HepG2 (cell line): ENCODE measurements around the gene TRMT1. TPM values are rescaled to one million over a fixed set of nuclear protein-coding genes. Genes with fewer than 3 reads are reported as not detected.

ENCODE experiments used
- ATAC-seq: fragments of 200-7000 bp; cut with Tn5 transposase; 3 replicates; pipeline ENCODE4 v1.9.1; 2020; ENCODE audit warnings: mild to moderate bottlenecking, moderate library complexity
- BruUV-seq: library from RNA; stranded (reverse); fragments of 400-500 nt; replicated peaks from 2 replicates; lab custom pipeline; 2021; lab: Mats Ljungman, UMichigan
- CTCF ChIA-PET: fragments of 300-600 bp; formaldehyde crosslinking; extraction: SDS; loops from one replicate; lab custom pipeline; 2021; ENCODE audit warnings: low total read pairs, inconsistent platforms, low intra/inter-chr PET ratio; lab: Yijun Ruan, JAX
- POLR2A ChIA-PET: fragments of 350-600 bp; sonication (Branson Sonifier 250); formaldehyde crosslinking; loops from one replicate; lab custom pipeline; 2020; ENCODE audit warnings: antibody characterized with exemption, inconsistent platforms; lab: Yijun Ruan, JAX
- DNase-seq: peaks from one replicate; pipeline ENCODE4 v3.0.0-alpha.2; 2015; ENCODE audit warnings: low spot score
- FAIRE-seq: peaks from 3 replicates; lab custom pipeline; 2011; peaks lifted over from hg19 to GRCh38; lab: Jason Lieb, UNC
- H2AFZ ChIP-seq: one replicate; pipeline ENCODE4 v1.6.1; 2011; ENCODE audit warnings: low read length, inconsistent platforms
- H3K27ac ChIP-seq: fragments of 300-600 bp; 3 replicates; pipeline ENCODE4 v1.8.0; 2011; ENCODE audit warnings: mixed run types, mild to moderate bottlenecking, mixed read lengths, low read length, inconsistent platforms; ENCODE audit not compliant: insufficient read depth; ENCODE audit errors: extremely low read length
- H3K27me3 ChIP-seq, 2 experiments: fragments of 200-600 bp in 1 of 2; 2 replicates in 1 of 2; 3 replicates in 1 of 2; pipeline versions ENCODE4 v1.6.0 to v1.8.0; 2011; ENCODE audit warnings: low read length in 2 of 2, mild to moderate bottlenecking in 2 of 2, moderate library complexity in 2 of 2, inconsistent platforms in 1 of 2; ENCODE audit not compliant: insufficient read depth in 2 of 2, control insufficient read depth in 1 of 2
- H3K36me3 ChIP-seq, 2 experiments: fragments of 200-600 bp in 1 of 2; replicated peaks in 1 of 2; 2 replicates in 1 of 2; 3 replicates in 1 of 2; pipeline versions ENCODE4 v1.5.1 to v1.8.0; 2011; ENCODE audit warnings: low read length in 2 of 2, inconsistent platforms in 1 of 2; ENCODE audit not compliant: insufficient read depth in 2 of 2, control insufficient read depth in 1 of 2
- H3K4me1 ChIP-seq: 2 replicates; pipeline ENCODE4 v1.5.1; 2012; ENCODE audit warnings: low read length, inconsistent platforms; ENCODE audit not compliant: insufficient read depth
- H3K4me2 ChIP-seq: 2 replicates; pipeline ENCODE4 v1.6.0; 2011; ENCODE audit warnings: low read depth, low read length, inconsistent platforms
- H3K4me3 ChIP-seq, 3 experiments: fragments of 200-600 bp in 1 of 3; sonication (generic), shearing (Covaris generic) in 1 of 3; replicated peaks in 1 of 3; 2 replicates each; pipeline ENCODE4 v1.5.1; 2011 to 2016; ENCODE audit warnings: low read length in 3 of 3, inconsistent platforms in 2 of 3, low read depth in 2 of 3, mild to moderate bottlenecking in 2 of 3, control low read depth in 1 of 3, mixed read lengths in 1 of 3; ENCODE audit not compliant: insufficient read depth in 1 of 3
- H3K79me2 ChIP-seq: one replicate; pipeline ENCODE4 v1.6.1; 2011; ENCODE audit warnings: low read length, inconsistent platforms; ENCODE audit not compliant: insufficient read depth
- H3K9ac ChIP-seq: 2 replicates; pipeline ENCODE4 v1.6.0; 2011; ENCODE audit warnings: mild to moderate bottlenecking, low read depth, low read length, inconsistent platforms; ENCODE audit not compliant: insufficient read depth
- H3K9me3 ChIP-seq: 2 replicates; pipeline ENCODE4 v1.5.1; 2012; ENCODE audit warnings: mild to moderate bottlenecking, low read length
- H4K20me1 ChIP-seq: 2 replicates; pipeline ENCODE4 v1.6.0; 2011; ENCODE audit warnings: inconsistent platforms, mild to moderate bottlenecking, low read length, moderate library complexity; ENCODE audit not compliant: insufficient read depth
- ASH2L ChIP-seq: fragments of 300-600, 200-600 bp; sonication (generic); IDR thresholded peaks from 2 replicates; pipeline ENCODE4 v1.7.0; 2017; ENCODE audit warnings: low read depth, mild to moderate bottlenecking, moderate library complexity, mixed read lengths, low read length; ENCODE audit not compliant: insufficient read length
- CBFB ChIP-seq: sonication (generic); formaldehyde crosslinking; IDR thresholded peaks from 2 replicates; pipeline ENCODE4 v1.4.0; 2020; ENCODE audit warnings: missing genetic modification reagents
- ERF ChIP-seq: IDR thresholded peaks from 2 replicates; pipeline ENCODE4 v1.6.1; 2018; ENCODE audit warnings: missing biosample characterization, missing genetic modification reagents
- ISX ChIP-seq: sonication (generic); formaldehyde crosslinking; conservative IDR thresholded peaks from 2 replicates; pipeline ENCODE4 v1.5.0; 2020; ENCODE audit warnings: missing genetic modification reagents
- SMARCE1 ChIP-seq: fragments of 450-650 bp; IDR thresholded peaks from 2 replicates; pipeline ENCODE4 v1.6.1; 2017; ENCODE audit warnings: borderline replicate concordance
- ZNF3 ChIP-seq: IDR thresholded peaks from 2 replicates; pipeline ENCODE4 v1.7.0; 2017; ENCODE audit warnings: inconsistent platforms
- WGBS: methylation state at CpG from one replicate; pipeline ENCODE4 v1.1.6; 2017; ENCODE audit warnings: low lambda C conversion rate; 5-methylcytosine and 5-hydroxymethylcytosine counted together
- in situ Hi-C: cut with HindIII; loops from 2 replicates; pipeline ENCODE4 v1.10.0; 2017; ENCODE audit warnings: low pct_unique_long_range_greater_than_20kb; ENCODE audit not compliant: extremely low pct_ligation_motif_present
- intact Hi-C: fragments of 100-400 bp; cut with micrococcal nuclease; formaldehyde crosslinking; loops from one replicate; pipeline ENCODE4 v1.10.0; 2022; ENCODE audit not compliant: unreplicated experiment
- polyA plus RNA-seq, 8 experiments: library from polyadenylated mRNA; depleted of rRNA in 3 of 8; stranded (reverse) in 7 of 8; unstranded in 1 of 8; fragments of >200 nt; fragmentation: Illumina TruSeq in 4 of 8; extraction: Trizol in 4 of 8; gene quantifications; 2 replicates each; pipeline versions ENCODE4 v1.2.1 to v1.2.3, GENCODE V29; 2011 to 2016; ENCODE audit warnings: low read depth in 4 of 8, missing spikeins in 1 of 8, mixed read lengths in 1 of 8; ENCODE audit not compliant: insufficient read depth in 1 of 8
- total RNA-seq, 5 experiments: library from RNA; depleted of rRNA; stranded (reverse); fragments of >200 nt; fragmentation: Illumina TruSeq; extraction: Trizol; gene quantifications; 2 replicates each; pipeline ENCODE4 v1.2.3, GENCODE V29; 2016; ENCODE audit warnings: low read depth in 1 of 5
- TF ChIP-seq, protein P1 (sequence below): sonication (generic); formaldehyde crosslinking; IDR thresholded peaks from 2 replicates; pipeline ENCODE4 v1.8.1; 2023; ENCODE audit warnings: missing genetic modification reagents, mild to moderate bottlenecking, borderline replicate concordance
- TF ChIP-seq, protein P2 (sequence below): sonication (generic); formaldehyde crosslinking; IDR thresholded peaks from 2 replicates; pipeline ENCODE4 v1.4.0; 2020; ENCODE audit warnings: missing genetic modification reagents

Gene TRMT1
- total and polyA plus RNA-seq, 2 of the 13 experiments (the other 11 are each of a cell fraction or from before 2014, with no cell fraction given), result 35.5 to 44.1 TPM

DNA sequence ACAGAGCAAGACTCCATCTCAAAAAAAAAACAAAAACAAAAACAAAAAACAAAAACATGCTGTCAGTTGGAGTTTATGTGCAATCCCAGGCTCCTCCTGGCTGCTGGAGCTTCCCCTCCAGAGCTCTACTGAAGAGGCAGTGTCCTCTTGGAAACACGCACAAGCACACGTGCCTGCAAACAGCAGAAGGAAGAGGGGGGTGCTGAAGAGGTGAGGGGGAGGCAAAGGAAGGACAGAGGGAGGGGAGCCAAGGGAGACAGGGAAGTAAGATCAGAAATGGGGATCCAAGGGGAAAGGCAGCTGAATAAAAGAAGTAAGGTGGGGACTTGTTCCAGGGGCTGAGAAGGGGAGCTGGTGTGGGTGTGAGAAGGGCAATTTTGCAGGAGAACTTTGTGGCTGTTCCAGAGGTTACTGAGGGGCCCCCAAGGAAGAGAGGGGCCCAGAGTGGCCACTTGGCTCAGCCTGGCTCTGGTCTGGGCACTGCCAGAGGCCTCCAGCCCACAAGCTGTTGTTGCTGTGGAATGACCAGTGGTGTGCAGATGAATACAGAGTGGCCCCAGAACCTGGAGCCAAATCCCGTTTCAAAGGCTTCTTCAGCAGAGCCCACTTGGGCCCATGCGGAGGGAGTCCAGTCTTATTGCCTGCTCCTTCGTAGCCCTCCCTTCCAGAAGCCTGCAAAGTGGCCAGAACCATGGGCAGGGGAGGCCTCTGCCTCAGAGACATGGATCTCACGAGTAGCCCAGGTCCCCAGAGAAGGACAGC is 48.3 kb downstream of the TRMT1 start:
- ChIA-PET POLR2A (no interaction called here), CTCF (no interaction called here)
- H3K4me3 ChIP-seq, result no peak overlapping the region
- BruUV-seq, result no TSS peak
- H3K9ac ChIP-seq, result no peak overlapping the region
- H3K9me3 ChIP-seq, result no peaks in the 10 kb centered on the region
- DNase-seq (no peak), ATAC-seq (no peak), FAIRE-seq (no peak)
- no peaks in the 10 kb centered on the region for H3K27me3 ChIP-seq
- H3K4me2 ChIP-seq, result no peak overlapping the region
- intact Hi-C loops, result no loop called here
- in situ Hi-C loops, result no loop called here
- H4K20me1 ChIP-seq, result no peaks in the 10 kb centered on the region
- peaks cover 1 to 11% of the 10 kb centered on the region in 2 experiments; a peak in 4 of 5 replicates for H3K36me3 ChIP-seq
- peaks cover 26% of the 10 kb centered on the region for H3K4me1 ChIP-seq
- H2AFZ ChIP-seq, result no peak overlapping the region
- TF ChIP-seq ERF (no peak), ZNF3 (no peak), CBFB (CRISPR knock-in tag) (no peak)
- TF ChIP-seq, protein P1, sequence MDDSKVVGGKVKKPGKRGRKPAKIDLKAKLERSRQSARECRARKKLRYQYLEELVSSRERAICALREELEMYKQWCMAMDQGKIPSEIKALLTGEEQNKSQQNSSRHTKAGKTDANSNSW, result no peak
- peaks cover 3% of the 10 kb centered on the region for H3K79me2 ChIP-seq
- H3K27ac ChIP-seq, result no peak overlapping the region
- WGBS, result 91% methylated on average over 2 of the region's 6 CpGs

DNA sequence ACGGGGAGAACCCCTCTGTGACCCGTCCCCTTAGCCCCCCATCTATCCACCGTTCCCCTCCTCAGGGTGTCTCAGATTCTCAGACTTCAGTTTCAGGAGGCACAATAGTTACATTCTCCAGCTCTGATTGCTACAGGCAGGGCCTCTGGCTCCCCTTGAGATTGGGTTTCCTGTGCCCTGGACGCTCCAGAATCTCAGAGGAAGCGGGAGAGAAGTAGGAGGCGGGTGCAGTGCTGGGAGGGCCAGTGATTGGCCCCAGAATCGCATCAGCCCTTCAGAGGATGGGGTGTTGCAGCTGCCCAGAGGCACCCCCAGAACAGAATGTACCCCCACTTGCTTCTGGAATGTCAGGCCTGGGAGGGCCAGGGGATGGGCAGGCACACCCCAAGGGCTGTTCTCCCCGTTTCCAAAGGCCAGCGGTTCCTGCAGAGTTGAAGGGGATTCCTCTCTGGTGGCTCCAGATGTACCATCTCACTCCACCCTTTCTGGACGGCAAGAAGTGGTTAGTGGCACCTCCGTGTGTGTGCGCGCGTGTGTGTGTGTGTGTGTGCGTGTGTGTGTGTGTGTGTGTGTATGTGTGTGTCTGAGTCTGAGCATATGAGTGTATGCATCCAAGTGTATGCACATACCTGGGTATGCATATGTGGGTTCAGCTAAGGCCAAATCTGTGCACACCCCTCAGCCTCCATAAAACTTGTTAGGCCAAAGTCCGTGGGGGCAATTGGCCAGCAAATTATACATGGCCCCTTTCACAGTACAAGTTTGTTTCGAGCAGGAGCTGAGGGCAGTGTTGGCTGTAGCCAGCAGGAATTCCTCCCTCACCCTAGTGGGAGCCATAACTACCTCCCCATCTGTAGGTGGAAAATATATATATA is 49.4 kb downstream of the TRMT1 start:
- no peaks in the 10 kb centered on the region for H3K27me3 ChIP-seq
- CTCF ChIA-PET, result no interaction called here
- WGBS, result 90% methylated on average over 15 of the region's 17 CpGs

More for the DNA sequence above, 49.4 kb downstream of the TRMT1 start:
- no peak overlapping the region for H3K27ac ChIP-seq
- intact Hi-C loops, result no loop called here
- H3K4me2 ChIP-seq, result no peak overlapping the region
- DNase-seq, result no peak
- peaks cover 6% of the 10 kb centered on the region for H3K79me2 ChIP-seq
- TF ChIP-seq ASH2L, result no peak
- TF ChIP-seq, protein P2, sequence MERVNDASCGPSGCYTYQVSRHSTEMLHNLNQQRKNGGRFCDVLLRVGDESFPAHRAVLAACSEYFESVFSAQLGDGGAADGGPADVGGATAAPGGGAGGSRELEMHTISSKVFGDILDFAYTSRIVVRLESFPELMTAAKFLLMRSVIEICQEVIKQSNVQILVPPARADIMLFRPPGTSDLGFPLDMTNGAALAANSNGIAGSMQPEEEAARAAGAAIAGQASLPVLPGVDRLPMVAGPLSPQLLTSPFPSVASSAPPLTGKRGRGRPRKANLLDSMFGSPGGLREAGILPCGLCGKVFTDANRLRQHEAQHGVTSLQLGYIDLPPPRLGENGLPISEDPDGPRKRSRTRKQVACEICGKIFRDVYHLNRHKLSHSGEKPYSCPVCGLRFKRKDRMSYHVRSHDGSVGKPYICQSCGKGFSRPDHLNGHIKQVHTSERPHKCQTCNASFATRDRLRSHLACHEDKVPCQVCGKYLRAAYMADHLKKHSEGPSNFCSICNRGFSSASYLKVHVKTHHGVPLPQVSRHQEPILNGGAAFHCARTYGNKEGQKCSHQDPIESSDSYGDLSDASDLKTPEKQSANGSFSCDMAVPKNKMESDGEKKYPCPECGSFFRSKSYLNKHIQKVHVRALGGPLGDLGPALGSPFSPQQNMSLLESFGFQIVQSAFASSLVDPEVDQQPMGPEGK (CRISPR knock-in tag), result 0 out of 2 replicates have a peak, but pooled peaks have one; percentile 12
- TF ChIP-seq SMARCE1, result no peak
- TF ChIP-seq ISX (CRISPR knock-in tag), result no peak
- TF ChIP-seq, all 625 proteins: peak for 1
- in situ Hi-C loops, result no loop called here
- H3K4me1 ChIP-seq, result peaks cover 26% of the 10 kb centered on the region
- FAIRE-seq (no peak), ATAC-seq (no peak)
- H4K20me1 ChIP-seq, result no peaks in the 10 kb centered on the region
- H3K4me3 ChIP-seq, result no peak overlapping the region
- POLR2A ChIA-PET, result no interaction called here
- H3K9ac ChIP-seq, result no peak overlapping the region
- H2AFZ ChIP-seq, result no peak overlapping the region
- peaks cover 0 to 3% of the 10 kb centered on the region in 2 experiments; a peak in 3 of 5 replicates for H3K36me3 ChIP-seq
- no peaks in the 10 kb centered on the region for H3K9me3 ChIP-seq
- no TSS peak for BruUV-seq
